NAMALWA (cell line): ENCODE measurements around the gene FBP2.
"Not testable (repeated sequence)": the region's sequence is repeated elsewhere in the genome, so short reads cannot be mapped to it uniquely, and the experiment has no call there.

ENCODE experiments used
- DNase-seq: peaks from one replicate; pipeline ENCODE4 v3.0.0-alpha.2; 2015; ENCODE audit warnings: low spot score

FBP2 gene

DNA sequence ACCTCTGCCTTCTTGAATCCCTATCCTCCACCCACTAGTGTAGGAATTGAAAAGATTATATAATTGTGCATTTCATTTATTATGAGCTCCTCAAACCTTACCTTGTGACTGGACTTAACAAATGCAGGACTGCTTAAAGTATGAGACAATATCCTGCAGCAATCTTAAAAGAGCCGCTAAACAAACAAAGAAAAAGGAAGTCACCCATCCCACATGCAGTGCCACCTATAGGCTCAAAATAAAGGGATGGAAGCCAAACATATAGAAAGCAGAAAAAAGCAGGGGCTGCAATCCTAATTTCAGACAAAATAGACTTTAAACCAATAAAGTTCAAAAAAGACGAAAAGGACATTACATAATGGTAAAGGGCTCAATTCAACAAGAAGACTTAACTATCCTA is 30.1 kb downstream of the FBP2 start:
- peak; percentile 11 for DNase-seq

DNA sequence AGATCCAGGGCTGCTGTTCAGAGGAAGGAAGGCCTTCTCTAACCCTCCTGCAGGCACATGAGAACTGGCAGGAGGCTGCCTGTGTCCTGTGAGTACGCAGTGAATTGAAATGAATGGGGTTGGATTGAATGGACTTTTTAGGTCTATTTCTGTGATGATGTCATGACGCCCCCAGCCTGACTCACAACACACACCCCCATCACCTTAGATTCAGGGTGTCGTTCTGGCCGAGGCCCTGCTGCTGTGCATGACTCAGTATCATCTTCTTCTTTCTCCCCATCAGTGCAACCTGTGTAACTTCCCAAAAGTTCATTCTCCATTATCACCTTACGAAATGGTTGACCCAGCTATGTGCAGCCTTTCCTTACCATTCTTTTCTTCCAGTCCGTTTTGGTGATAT is 33.4 kb downstream of the FBP2 start:
- DNase-seq: no peak

DNA sequence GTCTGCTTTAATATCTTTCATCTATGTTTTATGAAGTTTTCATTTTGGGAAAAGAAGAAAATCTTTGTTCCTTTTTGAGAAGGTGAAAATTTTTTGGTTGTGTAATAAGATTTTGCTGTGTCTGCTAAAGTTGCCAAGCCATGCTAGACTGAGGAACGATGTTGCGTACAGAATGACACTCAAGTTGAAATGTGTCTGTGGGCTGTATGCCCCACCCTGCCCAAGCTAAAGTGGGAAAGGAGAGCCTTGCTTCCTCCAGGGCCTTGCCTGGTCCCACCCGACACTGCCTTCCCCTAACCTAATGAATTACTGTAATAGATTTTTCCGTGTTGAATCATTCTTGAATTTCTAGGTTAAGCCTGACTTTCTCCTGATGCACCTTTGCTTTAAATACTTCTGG is 36.2 kb downstream of the FBP2 start:
- no peak for DNase-seq

DNA sequence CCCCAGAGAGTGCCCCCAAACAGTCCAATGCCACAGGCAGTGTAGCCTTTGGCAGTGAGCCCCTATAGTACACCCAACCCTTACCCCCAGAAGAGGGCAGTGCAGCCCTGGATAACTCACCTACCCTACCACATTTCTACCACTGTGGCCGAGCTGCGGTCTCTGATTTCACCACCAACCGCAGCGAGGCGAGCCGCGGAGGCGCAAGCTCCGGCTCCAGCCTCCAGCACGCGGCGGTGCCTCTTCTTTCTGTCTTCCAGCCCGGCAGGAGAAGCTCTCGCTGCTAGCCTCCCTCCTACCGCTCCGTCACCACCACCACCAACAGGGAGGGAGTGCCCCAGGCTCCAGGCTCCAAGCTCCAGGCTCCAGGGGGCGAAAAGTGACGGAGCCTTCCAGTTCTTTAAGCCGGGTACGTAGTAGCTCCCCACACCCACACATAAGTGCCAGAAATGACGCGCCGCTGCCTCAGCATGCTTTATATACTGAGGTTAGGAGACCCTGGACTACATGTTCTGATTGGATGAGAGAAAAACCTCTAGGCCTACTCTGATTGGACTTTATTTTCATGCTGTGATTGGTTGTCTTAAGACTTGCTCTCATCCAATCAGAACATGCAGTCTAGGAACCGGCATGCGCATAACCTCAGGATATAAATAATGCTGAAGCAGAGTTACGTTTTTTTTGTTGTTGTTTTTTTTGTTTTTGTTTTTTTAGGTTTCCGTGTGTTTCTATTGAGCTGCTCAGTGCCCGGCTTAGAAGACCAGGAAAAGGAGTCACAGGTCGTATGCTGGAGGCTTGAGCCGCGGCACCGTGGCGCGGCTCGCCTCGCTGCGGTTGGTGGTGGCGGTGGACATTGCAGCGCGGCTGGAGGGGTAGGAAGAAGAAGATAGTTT is 38.9 kb downstream of the FBP2 start, which contains the start of gene PCAT7:
TSS of gene PCAT7 (plus strand) at position 645 of the 893 bp plus-strand sequence.
- peak; percentile 52 for DNase-seq

DNA sequence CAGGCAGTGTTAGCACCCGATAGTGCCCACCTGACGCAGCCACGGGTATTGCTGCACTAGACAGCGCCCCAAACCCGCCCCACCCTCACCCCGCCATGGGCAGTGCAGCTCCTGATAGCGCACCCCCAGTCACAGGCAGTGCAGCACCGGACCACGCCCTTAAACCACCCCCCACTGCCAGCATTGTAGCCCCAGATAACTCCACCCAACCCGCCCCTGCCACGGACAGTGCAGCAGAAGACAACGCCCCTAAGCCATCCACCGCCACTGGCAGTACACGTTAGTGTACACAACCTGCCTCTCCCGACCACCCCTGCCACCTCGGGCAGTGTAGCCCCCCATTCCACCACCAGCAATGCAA is 39.6 kb downstream of the FBP2 start:
- no peak for DNase-seq

DNA sequence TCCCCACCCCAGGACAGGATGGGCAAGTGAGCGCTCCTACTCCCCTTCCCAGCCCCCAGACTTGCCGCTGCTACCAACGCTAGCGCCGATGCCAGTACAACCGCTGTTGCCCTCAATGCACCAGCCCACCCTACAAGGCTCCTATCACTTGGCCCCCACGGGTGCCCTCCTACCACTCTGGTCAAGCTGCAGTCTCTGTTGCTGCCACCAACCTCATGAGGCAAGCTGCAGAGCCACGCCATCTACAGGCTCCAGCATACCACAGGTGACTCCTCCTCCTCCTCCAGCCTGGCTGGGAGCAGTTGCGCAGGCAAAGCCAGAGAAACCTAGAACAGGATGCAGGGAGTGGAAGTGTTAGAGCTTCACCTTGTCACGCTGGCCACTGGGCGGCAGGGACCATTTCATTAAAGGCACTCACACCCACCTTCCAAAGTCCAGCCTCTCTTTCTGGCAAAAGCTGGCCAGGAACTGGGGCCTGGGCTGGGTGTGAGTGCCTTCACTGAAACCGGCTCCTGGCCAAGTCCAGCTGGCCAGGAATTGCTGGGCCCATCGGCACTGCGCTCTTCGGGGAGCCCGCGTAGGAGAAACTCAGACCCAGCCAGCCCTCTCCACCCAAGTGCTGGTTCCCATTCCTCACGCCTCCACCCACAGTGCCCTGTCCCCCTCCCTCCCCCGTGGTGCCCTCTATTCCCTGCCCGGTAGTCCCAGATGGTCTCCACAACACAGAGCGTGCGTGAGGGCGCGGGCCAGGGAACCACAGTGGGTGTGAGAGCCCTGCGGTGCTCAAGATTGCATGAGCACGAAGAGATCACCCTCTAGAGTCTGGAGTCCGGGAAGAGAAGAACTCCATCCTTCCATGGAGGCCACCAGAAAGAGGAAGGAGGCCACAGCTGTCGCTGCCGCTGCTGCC is 40.3 kb downstream of the FBP2 start:
- DNase-seq: no peak

DNA sequence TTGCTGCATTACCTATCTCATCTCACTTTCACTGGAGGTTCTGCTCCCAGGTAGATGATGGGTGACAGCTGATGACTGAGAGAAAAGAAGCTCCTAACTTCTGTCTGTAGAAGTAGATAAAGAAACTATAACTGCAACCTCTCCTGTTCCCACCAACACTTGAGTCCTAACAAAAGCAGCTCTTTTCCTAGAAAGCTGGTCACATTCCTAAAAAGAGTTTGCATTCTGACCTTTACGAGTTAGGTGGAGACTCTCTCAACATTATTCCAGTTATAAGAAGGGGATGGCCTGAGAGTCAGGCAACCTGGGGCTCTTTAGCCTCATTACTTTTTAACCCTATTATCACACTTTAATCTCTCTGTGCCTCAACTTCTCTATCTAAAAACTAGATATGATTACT is 47.7 kb downstream of the FBP2 start:
- no peak for DNase-seq

DNA sequence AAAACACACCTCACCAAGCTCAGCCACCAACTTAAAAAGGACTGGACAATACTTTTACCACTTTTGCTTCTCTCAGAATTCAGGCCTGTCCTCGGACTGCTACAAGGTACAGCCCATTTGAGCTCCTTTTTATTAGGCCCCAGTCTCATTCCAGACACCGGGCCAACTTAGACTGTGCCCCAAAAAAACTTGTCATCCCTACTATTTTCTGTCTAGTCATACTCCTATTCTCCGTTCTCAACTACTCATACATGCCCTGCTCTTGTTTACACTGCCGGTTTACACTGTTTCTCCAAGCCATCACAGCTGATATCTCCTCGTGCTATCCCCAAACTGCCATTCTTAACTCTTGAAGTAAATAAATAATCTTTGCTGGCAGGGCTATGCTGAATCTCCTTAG is 49.3 kb downstream of the FBP2 start:
- not testable (repeated sequence) for DNase-seq

DNA sequence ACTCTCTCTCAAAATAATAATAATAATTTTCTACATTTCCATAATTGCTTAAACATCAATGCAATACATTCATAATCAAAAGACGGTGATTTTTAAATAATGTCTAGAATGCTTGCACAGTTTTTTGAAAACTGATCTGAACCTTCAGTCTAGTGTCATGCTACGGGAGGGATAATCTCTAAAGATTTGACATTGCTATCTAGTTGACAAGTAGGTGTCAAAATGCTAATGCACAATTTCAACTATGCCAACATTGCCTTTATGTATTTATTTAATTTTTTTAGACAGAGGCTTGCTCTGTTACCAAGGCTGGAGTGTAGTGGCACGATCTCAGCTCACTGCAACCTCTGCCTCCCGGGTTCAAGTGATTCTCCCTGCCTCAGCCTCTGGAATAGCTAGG is 54.7 kb downstream of the FBP2 start:
- no peak for DNase-seq

DNA sequence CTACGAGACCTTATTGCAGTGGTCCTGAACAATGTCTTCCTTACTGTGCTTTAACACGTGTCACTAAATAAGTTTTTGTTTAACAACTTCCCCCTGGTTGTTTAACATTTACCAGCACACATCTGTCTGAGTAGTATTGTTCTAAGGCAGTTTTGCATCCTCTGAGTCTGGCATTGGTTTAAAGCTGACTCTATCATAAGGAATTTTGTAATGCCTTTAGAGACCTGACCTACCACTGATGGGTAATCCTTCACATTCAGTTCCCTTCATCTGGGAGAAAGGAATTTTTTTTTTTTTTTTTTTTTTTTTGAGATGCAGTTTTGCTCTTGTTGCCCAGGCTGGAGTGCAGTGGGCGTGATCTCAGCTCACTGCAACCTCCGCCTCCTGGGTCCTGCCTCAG is 58.7 kb downstream of the FBP2 start:
- DNase-seq: no peak

DNA sequence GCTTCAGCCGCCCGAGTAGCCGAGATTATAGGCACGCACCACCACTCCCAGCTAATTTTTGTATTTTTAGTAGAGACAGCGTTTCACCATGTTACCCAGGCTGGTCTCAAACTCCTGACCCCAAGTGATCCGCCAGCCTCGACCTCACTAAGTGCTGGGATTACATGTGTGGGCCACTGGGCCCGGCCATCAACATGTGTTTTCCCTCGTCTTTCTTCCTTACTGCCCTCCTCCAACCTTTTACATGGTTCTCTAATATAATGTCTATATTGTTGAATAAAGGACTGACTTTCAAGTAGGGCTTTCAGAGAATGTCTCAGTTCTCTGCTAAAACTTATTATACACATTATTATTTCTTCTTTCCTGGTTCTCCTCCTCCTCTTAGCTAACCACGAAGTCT is 60.0 kb downstream of the FBP2 start:
- no peak for DNase-seq

DNA sequence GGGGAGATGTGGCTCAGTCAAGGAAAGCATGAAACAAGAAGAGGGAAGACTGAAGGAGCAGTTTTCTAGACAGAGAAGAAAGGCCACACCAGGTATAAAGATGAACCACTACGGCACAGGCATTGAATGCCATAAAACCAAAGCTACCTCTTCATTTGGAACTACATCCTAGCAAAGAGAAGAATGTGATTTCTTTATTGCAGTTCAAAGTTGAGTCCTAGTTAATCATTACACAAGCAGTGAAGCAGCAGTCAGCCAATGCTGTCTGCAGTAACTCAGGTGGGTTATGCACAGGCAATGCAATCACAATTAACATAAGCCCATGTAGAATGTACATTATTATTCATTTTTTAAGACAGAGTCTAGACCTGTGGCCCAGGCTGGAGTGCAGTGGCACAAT is 60.5 kb downstream of the FBP2 start:
- no peak for DNase-seq

DNA sequence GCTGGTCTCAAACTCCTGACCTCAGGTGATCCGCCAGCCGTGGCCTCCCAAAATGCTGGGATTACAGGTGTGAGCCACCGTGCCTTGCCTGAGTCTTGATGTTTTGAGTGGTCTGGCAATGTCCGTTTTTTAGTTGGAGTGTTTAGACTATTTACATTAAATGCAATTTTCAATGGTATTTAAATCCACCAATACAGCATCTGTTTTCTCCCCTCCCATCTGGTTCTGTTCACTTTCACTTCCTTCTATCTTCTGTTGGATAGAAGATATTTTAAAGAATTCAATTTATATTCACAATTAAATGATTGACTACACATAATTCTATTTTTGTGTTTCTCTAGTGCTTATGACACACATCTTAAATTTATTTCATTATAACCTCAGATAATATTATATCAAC is 64.7 kb downstream of the FBP2 start:
- DNase-seq: peak; percentile 67

DNA sequence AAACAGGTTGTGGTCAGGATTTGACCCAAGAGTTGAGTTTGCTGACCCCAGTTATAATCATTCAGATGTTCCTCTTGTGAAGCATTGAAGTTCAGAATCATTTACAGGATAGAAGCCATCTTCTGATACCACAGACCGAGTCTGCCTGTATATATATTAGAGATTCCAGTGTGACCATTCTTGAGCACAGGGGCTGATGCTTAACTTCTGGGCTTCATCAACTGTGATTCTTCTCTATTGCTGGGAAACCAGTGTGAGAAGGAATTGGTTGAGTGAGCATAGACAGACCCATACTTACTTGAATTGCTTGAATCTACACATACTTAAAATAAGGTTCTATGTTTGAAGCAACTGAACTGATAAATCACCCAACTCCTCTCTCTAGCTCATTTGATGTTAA is 66.7 kb downstream of the FBP2 start:
- DNase-seq: peak; percentile 69

DNA sequence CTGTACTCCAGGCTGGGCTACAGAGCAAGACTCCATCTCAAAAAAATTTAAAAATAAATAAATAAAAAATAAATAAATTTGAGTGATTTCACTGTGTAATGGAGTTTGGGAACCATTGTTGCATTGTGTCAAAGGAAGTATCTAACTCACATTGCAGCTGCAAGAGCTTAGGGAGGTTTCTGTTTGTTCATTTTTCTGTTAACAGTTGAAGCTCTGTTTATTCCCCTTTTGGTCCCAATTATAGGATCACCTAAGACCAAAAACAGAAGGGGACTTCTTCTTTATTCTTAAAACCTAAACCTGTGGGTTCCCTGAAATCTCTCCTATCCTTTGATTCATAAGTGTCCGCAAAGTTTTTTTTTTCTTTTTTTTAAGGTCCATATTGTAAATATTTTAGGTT is 67.4 kb downstream of the FBP2 start:
- peak; percentile 62 for DNase-seq

DNA sequence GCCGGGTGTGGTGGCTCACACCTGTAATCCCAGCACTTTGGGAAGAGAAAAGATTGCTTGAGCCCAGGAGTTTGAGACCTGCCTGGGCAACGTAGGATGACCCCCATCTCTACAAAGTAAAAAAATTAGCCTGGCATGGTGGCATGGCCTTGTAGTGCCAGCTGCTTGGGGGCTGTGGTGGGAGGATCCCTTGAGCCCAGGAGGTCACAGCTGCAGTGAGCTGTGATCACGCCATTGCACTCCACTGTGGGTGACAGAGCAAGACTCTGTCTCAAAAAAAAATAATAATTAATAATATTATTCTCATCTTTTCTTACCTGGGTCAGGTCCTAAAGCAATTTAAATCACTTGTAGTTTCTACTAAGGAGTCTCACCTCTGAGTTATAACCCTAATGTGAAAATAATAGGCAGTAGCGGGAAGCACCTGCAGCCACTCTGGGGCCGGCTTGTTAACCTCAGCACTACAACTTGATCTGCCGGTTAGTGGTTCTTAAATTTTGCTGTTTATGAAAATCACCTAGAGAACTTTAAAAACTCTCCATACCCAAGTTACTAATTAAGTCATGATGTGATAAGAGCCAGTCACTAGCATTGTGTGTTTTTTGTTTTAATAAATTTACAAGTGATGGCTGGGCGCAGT is 68.1 kb downstream of the FBP2 start:
- DNase-seq: peak; percentile 72

DNA sequence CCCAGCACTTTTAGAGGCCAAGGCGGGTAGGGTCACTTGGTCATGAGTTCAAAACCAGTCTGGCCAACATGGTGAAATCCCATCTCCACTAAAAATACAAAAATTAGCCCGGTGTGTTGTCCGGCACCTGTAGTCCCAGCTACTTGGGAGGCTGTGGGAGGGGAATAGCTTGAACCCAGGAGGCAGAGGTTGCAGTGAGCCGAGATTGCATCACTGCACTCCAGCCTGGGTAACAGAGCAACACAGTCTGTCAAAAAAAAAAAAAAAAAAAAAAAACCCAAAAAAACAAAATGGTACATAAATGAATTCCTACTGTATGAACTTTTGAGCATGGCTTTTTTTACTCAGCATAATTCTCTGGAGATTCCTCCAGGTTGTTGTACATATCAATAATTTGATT is 76.4 kb downstream of the FBP2 start:
- DNase-seq: no peak

DNA sequence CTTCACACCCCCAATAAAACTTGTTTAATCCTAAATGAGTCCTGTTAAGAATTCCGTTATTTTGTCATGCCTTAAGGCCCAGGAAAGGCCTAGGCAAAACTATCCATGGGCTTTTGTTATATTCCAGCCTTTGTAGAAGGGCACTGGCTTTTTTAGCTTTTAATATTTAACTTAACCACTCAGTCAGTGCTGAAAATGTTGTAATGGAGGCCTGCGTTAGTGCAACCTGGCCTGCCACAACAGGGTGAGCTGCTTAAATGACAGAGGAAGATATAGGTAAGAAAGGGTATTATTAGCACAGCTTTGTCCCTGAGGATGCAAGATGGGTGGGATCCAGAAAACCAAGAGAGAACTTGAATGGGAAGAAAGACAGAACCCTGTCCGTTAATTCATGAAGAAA is 78.9 kb downstream of the FBP2 start:
- no peak for DNase-seq

DNA sequence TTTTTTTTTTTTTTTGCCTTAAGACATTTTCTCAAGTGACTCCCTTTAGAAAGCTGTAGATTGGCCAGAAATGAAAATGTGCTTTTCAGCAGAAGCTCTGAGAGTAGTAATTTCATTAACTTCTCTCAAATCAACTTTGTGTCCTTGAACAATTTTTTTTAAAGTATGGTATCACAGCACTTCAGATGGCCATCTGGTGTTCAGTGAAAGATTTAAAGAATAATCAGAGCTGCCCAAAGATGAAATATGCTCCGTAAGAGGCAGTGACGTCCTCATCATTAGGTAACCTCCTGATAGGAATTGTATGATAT is 81.7 kb downstream of the FBP2 start:
- DNase-seq: no peak

DNA sequence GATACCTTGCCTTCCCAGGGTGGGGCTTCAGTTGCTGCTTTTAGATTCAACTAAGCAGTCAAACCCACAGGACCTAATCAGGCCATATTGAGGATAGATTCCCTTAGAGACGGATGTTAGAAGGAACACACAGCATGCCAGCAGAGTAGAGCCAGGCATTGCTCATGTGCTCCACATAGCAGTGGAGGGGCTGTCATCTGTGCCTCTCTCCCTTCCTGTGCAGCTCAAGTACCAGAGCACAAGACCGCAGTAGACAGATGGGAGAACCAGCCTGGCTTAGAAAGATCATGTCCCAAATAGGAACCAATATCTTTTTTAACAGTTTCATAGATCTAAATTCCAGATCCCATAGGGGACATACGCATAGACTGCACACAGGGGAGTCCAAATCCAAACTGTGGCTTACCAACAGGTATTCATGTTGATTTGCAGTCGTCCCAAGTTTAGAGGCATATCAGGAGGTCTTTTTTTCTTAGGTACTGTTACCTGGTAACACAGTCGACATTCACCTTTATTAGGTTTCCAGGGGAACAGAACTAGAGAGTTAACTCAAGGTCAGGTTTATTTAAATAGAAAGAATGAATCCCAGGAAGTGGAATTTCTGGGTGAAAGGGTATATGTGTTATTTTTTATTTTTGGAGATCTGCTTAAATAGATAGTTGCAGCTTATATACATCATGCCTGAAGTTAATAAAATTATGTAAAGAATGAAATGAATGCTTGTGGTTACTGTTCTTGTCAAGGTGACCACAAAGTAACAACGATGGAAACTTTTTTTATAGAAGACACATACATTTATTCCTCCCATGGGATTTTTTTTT is 82.3 kb downstream of the FBP2 start:
- DNase-seq: peak; percentile 45
